ENCODE data around the gene NDRG2. TPM values are rescaled to one million over a fixed set of nuclear protein-coding genes. Genes with fewer than 3 reads are reported as not detected.
"Not testable (repeated sequence)": the region's sequence is repeated elsewhere in the genome, so short reads cannot be mapped to it uniquely, and the experiment has no call there.

The NDRG2 gene
- total RNA-seq, 1 donor from 2014 or later: 1.6 TPM

DNA sequence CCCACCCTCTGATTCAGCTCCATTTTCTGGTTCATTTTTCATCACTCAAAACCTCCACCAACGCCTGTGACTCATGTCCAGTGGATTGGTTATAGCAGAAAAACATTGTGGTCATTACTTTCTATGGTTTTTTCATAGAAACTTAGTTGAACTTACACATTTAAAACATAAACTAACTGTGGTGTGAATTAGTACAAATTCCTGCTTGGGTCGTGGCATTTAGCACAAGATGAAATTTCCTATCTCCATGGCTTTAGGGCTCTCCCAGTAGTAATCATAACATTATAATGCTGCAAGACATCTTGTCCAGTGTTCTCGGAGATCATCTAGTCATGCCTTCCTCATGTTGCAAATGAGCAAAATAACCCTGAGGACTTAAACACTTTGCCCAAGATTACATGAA, 24.4 kb upstream of the NDRG2 start:
- Mint-ChIP-seq H3K27me3 (ENCODE audit: insufficient read depth) (peaks cover 25% of the 10 kb centered on the region), H3K9me3 (no peaks in the 10 kb centered on the region), H3K27ac (no peak overlapping the region), H3K4me3 (no peak overlapping the region), H3K36me3 (ENCODE audit: low read depth) (no peaks in the 10 kb centered on the region), H3K4me1 (ENCODE audit: low read depth) (no peaks in the 10 kb centered on the region)
- DNase-seq (ENCODE audit: low spot score): no peak
- intact Hi-C loops (cut with micrococcal nuclease): no loop called here

DNA sequence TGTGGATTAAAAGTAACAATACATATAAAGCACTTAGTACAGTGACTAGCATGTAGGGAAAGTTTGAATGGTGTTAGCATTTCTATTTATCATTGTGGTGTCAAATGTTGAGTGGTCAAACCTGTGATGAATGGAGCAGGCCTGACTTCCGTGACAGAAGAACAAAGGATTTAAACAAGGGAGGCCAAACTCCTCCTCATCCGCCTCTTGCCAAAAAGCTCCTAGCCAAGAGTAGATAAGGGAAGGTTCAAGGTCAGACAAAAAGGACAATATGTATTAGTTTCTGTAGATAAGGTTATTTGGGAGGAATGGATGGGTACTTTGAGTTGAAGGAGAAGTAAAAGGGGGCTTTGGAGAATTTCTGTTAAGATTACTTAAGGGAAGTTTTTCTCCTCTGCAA, 23.8 kb upstream of the NDRG2 start:
- Mint-ChIP-seq H3K4me1 (ENCODE audit: low read depth) (no peaks in the 10 kb centered on the region), H3K36me3 (ENCODE audit: low read depth) (no peaks in the 10 kb centered on the region), H3K4me3 (no peak overlapping the region), H3K27me3 (ENCODE audit: insufficient read depth) (peaks cover 27% of the 10 kb centered on the region), H3K27ac (no peak overlapping the region), H3K9me3 (no peaks in the 10 kb centered on the region)
- intact Hi-C loops (cut with micrococcal nuclease): no loop called here
- no peak for DNase-seq (ENCODE audit: low spot score)

DNA sequence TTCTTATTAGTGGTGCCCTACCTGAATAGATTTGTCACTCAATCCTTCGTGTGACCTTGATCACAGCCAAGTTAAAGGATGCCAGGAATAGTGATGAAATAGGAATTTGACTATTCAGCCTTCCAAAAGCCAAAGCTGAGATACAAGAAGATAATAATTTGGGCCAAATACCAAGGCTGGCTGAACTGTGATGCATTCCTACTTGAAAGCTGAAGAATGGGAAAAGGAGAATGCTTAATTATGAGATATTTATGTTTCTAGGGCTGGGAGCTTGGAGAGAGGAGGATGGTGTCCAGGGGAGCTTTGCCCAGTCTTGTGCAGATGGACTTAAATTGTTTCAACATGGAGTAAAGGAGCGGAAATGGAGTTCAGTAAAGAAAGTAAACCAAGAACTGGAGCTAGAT, 22.5 kb upstream of the NDRG2 start:
- DNase-seq (ENCODE audit: low spot score): no peak
- Mint-ChIP-seq H3K36me3 (ENCODE audit: low read depth) (no peaks in the 10 kb centered on the region), H3K9me3 (no peaks in the 10 kb centered on the region), H3K27ac (no peak overlapping the region), H3K27me3 (ENCODE audit: insufficient read depth) (peaks cover 26% of the 10 kb centered on the region), H3K4me3 (no peak overlapping the region), H3K4me1 (ENCODE audit: low read depth) (no peaks in the 10 kb centered on the region)
- intact Hi-C loops (cut with micrococcal nuclease): no loop called here

DNA sequence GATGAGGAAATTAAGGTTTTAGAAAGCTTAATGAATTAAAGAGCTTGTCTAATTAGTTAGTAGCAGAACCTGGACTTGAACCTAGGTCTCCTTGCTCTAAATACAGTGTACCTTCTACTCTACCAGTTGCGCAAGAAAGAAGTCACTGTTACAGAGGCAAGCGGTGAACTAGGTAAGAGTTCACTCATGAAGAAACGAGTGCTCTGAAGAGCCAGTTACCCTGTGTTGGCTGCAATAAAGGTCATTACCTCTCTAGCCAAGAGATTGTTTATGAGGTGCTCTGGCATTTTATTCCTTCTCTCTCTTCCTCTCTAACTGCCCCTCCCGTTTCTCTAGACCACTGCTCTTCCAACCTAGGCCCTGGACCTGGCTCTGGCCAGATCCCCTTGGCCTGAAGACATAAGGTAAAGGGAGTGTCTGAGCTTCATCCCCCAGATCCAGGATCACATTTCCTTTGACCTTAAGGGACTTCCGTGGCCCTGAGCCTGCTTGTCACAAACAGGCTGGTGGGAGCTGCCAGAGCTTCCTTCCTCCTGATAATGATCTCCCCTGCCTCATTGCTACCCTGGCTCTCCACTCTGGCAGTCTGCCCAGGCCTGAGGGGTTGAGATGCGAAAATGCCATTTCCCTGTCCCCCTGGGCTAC, 19.2 kb upstream of the NDRG2 start:
- no peak overlapping the region for H3K4me3 Mint-ChIP-seq
- no peak overlapping the region for H3K27ac Mint-ChIP-seq
- peaks cover 19% of the 10 kb centered on the region for H3K27me3 Mint-ChIP-seq (ENCODE audit: insufficient read depth)
- DNase-seq (ENCODE audit: low spot score): no peak
- intact Hi-C loops (cut with micrococcal nuclease): no loop called here
- no peaks in the 10 kb centered on the region for H3K9me3 Mint-ChIP-seq
- H3K36me3 Mint-ChIP-seq (ENCODE audit: low read depth): no peaks in the 10 kb centered on the region
- H3K4me1 Mint-ChIP-seq (ENCODE audit: low read depth): no peaks in the 10 kb centered on the region

DNA sequence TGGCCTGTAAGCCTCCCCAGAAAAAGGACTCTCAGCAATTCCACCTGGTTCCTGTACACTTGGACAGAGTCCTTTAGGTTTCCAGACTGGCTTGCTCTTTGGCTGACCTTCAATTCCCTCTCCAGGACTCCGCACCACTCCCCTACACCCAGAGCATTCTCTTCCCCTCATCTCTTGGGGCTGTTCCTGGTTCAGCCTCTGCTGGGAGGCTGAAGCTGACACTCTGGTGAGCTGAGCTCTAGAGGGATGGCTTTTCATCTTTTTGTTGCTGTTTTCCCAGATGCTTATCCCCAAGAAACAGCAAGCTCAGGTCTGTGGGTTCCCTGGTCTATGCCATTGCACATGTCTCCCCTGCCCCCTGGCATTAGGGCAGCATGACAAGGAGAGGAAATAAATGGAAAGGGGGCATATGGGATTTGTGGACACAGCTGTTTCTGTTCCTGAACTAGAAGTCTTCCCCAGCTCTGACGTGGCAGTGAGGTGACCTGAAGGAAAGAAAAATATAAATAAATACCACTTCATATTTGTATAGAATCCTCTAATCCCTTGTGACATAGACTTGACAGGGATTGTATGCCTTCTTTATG, 18.6 kb upstream of the NDRG2 start:
- intact Hi-C loops (cut with micrococcal nuclease): no loop called here
- H3K27me3 Mint-ChIP-seq (ENCODE audit: insufficient read depth): peaks cover 18% of the 10 kb centered on the region
- no peaks in the 10 kb centered on the region for H3K36me3 Mint-ChIP-seq (ENCODE audit: low read depth)
- H3K27ac Mint-ChIP-seq: no peak overlapping the region
- no peaks in the 10 kb centered on the region for H3K9me3 Mint-ChIP-seq
- no peak overlapping the region for H3K4me3 Mint-ChIP-seq
- H3K4me1 Mint-ChIP-seq (ENCODE audit: low read depth): no peaks in the 10 kb centered on the region
- DNase-seq (ENCODE audit: low spot score): no peak

DNA sequence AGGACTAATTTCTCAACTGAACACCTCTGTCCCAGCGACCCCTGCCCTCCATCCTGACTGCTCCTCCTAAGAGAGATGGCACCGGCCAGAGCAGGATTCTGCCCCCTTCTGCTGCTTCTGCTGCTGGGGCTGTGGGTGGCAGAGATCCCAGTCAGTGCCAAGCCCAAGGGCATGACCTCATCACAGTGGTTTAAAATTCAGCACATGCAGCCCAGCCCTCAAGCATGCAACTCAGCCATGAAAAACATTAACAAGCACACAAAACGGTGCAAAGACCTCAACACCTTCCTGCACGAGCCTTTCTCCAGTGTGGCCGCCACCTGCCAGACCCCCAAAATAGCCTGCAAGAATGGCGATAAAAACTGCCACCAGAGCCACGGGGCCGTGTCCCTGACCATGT, 18.1 kb upstream of the NDRG2 start:
- H3K4me3 Mint-ChIP-seq: no peak overlapping the region
- no peaks in the 10 kb centered on the region for H3K36me3 Mint-ChIP-seq (ENCODE audit: low read depth)
- no peak for DNase-seq (ENCODE audit: low spot score)
- H3K27me3 Mint-ChIP-seq (ENCODE audit: insufficient read depth): peaks cover 20% of the 10 kb centered on the region
- H3K9me3 Mint-ChIP-seq: no peaks in the 10 kb centered on the region
- H3K4me1 Mint-ChIP-seq (ENCODE audit: low read depth): no peaks in the 10 kb centered on the region
- intact Hi-C loops (cut with micrococcal nuclease): no loop called here
- H3K27ac Mint-ChIP-seq: no peak overlapping the region

DNA sequence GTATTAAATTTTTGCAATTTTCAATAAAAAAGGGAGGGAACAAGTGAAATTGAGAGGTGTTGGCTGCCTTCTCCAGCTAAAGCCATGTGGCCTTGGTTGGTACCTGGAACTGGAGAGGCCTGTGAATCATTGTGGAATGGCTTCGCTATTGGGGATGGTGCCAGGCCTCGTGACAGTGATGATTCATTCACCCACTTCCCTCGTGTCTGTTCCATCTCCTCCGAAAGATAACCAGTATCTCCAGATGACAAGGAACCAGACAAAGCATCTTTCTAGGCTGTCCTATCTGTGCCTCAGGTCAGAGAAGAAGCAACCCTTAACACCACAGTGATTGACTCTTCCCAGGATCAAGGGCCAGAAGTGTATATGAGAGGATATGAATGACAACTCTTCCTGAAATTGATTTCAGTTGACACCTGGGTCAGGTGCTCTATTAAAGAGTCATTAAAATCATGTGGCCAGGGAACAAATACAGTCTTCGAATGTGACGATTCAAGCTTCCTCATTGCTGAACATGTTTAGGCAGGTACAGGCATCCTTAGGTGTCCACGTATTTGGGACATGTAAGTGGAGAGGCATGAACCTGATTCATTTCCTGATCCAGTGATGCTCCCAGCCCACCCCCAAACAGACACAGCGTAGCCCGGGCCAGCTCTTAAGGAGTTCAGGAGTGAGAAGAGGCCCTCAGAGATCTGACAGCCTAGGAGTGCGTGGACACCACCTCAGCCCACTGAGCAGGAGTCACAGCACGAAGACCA, 17.0 kb upstream of the NDRG2 start, which contains the start of gene RNASE7:
Gene RNASE7 (plus strand): TSS at position 687 of the 758 bp plus-strand sequence. CDS start 631 bp downstream, outside the sequence.
- Mint-ChIP-seq H3K4me3 (no peak within 1 kb of the TSS), H3K4me1 (ENCODE audit: low read depth) (no peaks in the 10 kb centered on the region), H3K36me3 (ENCODE audit: low read depth) (no peaks in the 10 kb centered on the region), H3K27me3 (ENCODE audit: insufficient read depth) (peaks cover 20% of the 10 kb centered on the region), H3K27ac (no peak within 1 kb of the TSS), H3K9me3 (no peaks in the 10 kb centered on the region)
- DNase-seq (ENCODE audit: low spot score): no peak
- intact Hi-C loops (cut with micrococcal nuclease): no loop called here

DNA sequence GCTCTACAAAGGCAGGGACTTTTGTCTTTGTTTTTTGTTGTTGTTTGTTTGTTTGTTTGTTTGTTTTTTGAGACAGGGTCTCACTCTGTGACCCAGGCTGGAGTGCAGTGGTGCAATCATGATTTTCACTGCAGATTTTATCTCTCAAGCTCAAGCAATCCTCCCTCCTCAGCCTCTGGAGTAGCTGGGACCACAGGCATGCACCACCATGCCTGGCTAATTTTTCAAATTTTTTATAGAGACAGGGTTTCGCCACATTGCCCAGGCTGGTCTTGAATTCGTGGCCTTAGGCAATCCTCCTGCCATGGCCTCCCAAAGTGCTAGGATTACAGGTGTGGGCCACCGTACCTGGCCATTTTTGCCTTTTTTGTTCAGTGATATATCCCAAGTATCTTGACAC, 16.1 kb upstream of the NDRG2 start:
- intact Hi-C loops (cut with micrococcal nuclease): loop anchor here (1.0 kb wide), 1 partner anchor 27 kb away; no protein-coding TSS in a partner anchor
- H3K4me3 Mint-ChIP-seq; H3K4me1 Mint-ChIP-seq (ENCODE audit: low read depth); H3K9me3 Mint-ChIP-seq; H3K27ac Mint-ChIP-seq; DNase-seq (ENCODE audit: low spot score); H3K36me3 Mint-ChIP-seq (ENCODE audit: low read depth): not testable (repeated sequence)
- H3K27me3 Mint-ChIP-seq (ENCODE audit: insufficient read depth): peaks cover 23% of the 10 kb centered on the region

DNA sequence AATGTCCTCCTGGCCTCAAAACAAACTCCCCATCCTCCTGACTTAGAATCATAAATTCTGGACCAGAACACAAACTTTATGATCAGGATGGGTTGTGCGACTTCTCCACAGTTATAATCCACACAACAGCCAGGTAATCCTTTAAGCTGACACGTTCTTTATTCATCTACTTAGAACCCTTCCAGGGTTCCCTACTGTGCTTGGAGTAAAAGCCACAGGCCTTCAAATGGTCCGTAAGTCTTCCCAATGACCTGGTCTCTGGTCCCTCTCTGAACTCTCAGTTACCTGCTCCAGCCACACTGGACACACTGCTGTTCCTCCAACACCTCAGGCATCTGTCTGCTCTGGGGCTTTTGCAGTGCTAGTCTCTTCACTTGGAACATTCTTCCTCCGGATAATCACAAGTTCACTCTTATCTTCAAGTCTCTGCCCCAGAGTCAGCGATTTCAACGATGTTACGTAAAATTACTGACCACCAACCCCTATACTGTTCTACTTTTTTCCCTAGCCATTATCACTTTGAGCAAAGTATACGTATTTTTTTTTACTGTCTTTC, 15.6 kb upstream of the NDRG2 start:
- no peaks in the 10 kb centered on the region for H3K4me1 Mint-ChIP-seq (ENCODE audit: low read depth)
- no peaks in the 10 kb centered on the region for H3K36me3 Mint-ChIP-seq (ENCODE audit: low read depth)
- H3K9me3 Mint-ChIP-seq: no peaks in the 10 kb centered on the region
- H3K4me3 Mint-ChIP-seq: no peak overlapping the region
- intact Hi-C loops (cut with micrococcal nuclease): loop anchor here (1.0 kb wide), 1 partner anchor 26 kb away; no protein-coding TSS in a partner anchor
- peaks cover 23% of the 10 kb centered on the region for H3K27me3 Mint-ChIP-seq (ENCODE audit: insufficient read depth)
- DNase-seq (ENCODE audit: low spot score): no peak
- H3K27ac Mint-ChIP-seq: no peak overlapping the region

DNA sequence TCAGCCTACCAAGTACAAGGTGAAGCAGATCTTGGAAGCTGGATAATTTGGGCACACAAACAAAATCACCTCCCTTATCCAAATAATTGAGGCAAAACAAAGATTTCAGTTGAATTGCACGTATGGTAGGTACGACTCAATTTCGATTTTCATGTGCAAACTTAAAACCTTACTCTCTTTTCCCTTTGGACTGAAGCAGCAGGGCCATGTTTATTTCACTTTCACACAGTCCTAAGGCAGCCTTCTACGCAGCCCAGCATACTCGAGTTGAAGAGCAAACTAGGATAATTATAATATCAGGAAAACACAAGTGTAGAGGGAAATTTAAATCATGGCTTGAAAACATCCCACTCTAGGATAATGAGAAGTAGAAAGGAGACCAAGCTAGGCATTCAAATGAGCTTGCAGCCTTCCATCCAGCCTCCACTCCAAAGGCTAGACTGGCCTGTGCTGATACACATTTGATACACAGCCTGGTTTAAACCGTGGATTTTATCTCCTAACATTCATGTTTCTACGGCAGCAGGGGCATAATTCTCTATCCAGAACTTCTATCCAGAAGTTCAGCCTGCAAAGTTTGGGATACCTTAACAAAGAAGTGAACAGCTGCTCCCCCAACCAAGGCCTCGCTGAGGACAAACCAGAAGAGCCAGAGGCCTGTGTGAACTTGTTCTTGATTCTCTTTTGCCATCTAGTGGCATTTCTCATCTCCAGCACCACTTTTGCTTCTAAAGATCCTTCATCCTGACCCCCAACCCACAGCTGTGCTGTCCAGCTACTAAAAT, 14.9 kb upstream of the NDRG2 start:
- no peak for DNase-seq (ENCODE audit: low spot score)
- no peaks in the 10 kb centered on the region for H3K36me3 Mint-ChIP-seq (ENCODE audit: low read depth)
- H3K9me3 Mint-ChIP-seq: no peaks in the 10 kb centered on the region
- peaks cover 20% of the 10 kb centered on the region for H3K27me3 Mint-ChIP-seq (ENCODE audit: insufficient read depth)
- H3K4me3 Mint-ChIP-seq: no peak overlapping the region
- no peak overlapping the region for H3K27ac Mint-ChIP-seq
- no peaks in the 10 kb centered on the region for H3K4me1 Mint-ChIP-seq (ENCODE audit: low read depth)
- intact Hi-C loops (cut with micrococcal nuclease): loop anchor here (1.0 kb wide), 1 partner anchor 25 kb away; no protein-coding TSS in a partner anchor

DNA sequence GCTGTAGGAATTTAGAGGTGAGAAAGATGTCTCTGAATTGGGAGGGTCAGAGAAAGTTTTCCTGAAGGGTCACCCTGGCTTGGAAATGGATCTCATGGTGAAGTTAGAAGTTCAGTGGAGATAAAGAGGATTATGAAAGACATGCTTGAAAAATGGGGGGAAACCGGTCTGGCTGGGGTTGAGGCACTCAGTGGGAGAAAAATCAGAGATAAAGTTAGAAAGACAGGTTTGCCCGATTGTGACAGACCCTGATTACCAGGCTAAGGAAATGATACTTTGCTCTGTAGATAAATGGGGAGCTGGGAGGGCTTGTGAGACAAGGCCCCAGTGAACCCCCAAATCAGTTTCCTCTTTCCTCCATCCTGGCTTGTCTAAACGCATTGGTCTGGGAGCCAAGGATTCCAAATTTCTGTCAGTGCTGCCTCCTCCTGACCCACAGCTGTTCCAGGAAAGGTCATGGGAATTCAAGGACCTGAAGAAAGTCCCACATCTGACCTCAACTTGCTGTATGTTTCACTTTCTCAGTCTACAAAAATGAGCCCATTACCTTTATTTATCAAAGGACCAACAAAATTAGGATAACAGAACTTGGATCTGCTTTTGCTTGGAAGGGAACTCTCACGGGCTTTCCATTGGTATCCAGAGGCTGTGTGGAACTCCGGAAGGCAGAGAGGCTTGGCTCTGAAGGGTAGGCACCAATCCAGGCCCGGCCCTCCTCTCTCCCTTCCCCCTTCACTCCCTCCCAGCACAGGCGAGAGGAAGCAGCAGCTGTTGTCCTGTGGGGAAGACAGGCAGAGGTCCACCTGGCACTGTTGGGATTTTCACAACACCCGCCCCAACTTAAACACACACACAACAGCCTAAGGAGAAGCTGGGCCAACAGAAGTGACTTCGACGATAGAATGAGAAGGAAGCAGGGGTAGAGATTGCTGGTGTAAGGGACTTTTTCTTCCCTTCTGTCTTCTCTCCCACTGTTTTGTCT, 13.9 kb upstream of the NDRG2 start:
- no peaks in the 10 kb centered on the region for H3K4me1 Mint-ChIP-seq (ENCODE audit: low read depth)

DNA sequence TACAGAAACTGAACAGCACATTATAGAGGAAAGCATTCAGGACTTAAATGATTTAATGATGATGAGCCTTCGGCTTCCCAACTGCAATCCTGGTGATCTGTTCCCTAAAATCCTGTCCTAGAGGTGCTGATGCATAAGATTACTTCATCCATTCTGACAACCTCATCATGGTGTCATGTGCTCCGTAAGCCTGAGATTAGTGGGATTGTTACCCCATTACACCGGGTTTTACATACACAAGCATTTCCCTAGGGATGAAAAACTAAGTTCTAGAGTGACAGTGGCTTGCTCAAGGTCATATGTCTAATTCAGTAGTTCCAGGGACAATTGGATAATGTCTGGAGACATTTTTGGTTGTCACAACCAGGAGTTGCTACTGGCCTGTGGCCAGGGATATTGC, 12.3 kb upstream of the NDRG2 start:
- Mint-ChIP-seq H3K9me3 (no peaks in the 10 kb centered on the region), H3K36me3 (ENCODE audit: low read depth) (no peaks in the 10 kb centered on the region), H3K27me3 (ENCODE audit: insufficient read depth) (peaks cover 18% of the 10 kb centered on the region), H3K27ac (no peak overlapping the region), H3K4me1 (ENCODE audit: low read depth) (no peaks in the 10 kb centered on the region), H3K4me3 (no peak overlapping the region)
- no peak for DNase-seq (ENCODE audit: low spot score)
- intact Hi-C loops (cut with micrococcal nuclease): no loop called here

More for the DNA sequence above, 13.9 kb upstream of the NDRG2 start:
- no peak for DNase-seq (ENCODE audit: low spot score)
- H3K36me3 Mint-ChIP-seq (ENCODE audit: low read depth): no peaks in the 10 kb centered on the region
- H3K9me3 Mint-ChIP-seq: no peaks in the 10 kb centered on the region
- H3K27me3 Mint-ChIP-seq (ENCODE audit: insufficient read depth): peaks cover 17% of the 10 kb centered on the region
- H3K27ac Mint-ChIP-seq: no peak overlapping the region
- no peak overlapping the region for H3K4me3 Mint-ChIP-seq
- intact Hi-C loops (cut with micrococcal nuclease): no loop called here

All from activated T-helper 1 cell treated with anti-CD3 and anti-CD28 coated beads, Interleukin-12 subunit alpha, Interleukin-12 subunit beta, Interleukin-2, Interleukin-4 antibody, amounts not matched to agents 30 ng/mL and 10 ng/mL and 1 ng/mL, durations not matched to agents 14 hours and 24 hours and 36 hours (primary cell).